K562 (cell line): ENCODE measurements around the gene LMBR1L. TPM values are rescaled to one million over a fixed set of nuclear protein-coding genes. Genes with fewer than 3 reads are reported as not detected.
A peak's percentile ranks its signal among the peaks of the same experiment; 100 is the strongest.

Experiments
- BCL6 ChIP-seq: fragments of 250-450 bp; sonication (Bioruptor Pico); IDR thresholded peaks from 2 replicates; pipeline ENCODE4 v1.4.0; 2020
- CBX8 ChIP-seq: fragments of 200-600 bp; sonication (generic); IDR thresholded peaks from 2 replicates; pipeline ENCODE4 v1.6.1; 2012; ENCODE audit warnings: borderline replicate concordance, mixed run types, low read depth, mild to moderate bottlenecking, moderate library complexity, mixed read lengths, low read length, control low read depth, inconsistent platforms; ENCODE audit not compliant: poor library complexity, severe bottlenecking; ENCODE audit errors: extremely low read depth
- E2F3 ChIP-seq: fragments of 250-450 bp; sonication (Bioruptor Pico); IDR thresholded peaks from 2 replicates; pipeline ENCODE4 v1.4.0; 2020; ENCODE audit warnings: mild to moderate bottlenecking
- EP400 ChIP-seq: fragments of 450-650 bp; IDR thresholded peaks from 2 replicates; pipeline ENCODE4 v1.6.1; 2017; ENCODE audit warnings: antibody characterized with exemption, mild to moderate bottlenecking, moderate library complexity
- EZH2 ChIP-seq: IDR thresholded peaks from 2 replicates; pipeline ENCODE4 v1.6.1; 2012; ENCODE audit warnings: low read depth, mild to moderate bottlenecking, inconsistent platforms, low read length, borderline replicate concordance
- HNRNPK ChIP-seq: fragments of 200-400 bp; formaldehyde crosslinking; IDR thresholded peaks from one replicate; pipeline ENCODE4 v1.6.1; 2018; ENCODE audit warnings: mild to moderate bottlenecking, low read depth, low read length; ENCODE audit not compliant: poor library complexity, severe bottlenecking
- HNRNPLL ChIP-seq: fragments of 200-400 bp; formaldehyde crosslinking; IDR thresholded peaks from 2 replicates; pipeline ENCODE4 v1.6.1; 2017; ENCODE audit warnings: low read length, low read depth, mild to moderate bottlenecking; ENCODE audit not compliant: poor library complexity, severe bottlenecking
- MTA1 ChIP-seq: fragments of 450-650 bp; IDR thresholded peaks from 2 replicates; pipeline ENCODE4 v1.6.1; 2017; ENCODE audit warnings: borderline replicate concordance
- POLR2B ChIP-seq: fragments of 450-650 bp; IDR thresholded peaks from 2 replicates; pipeline ENCODE4 v1.6.1; 2018; ENCODE audit warnings: low read depth; ENCODE audit not compliant: partially characterized antibody
- RBM14 ChIP-seq: fragments of 200-400 bp; formaldehyde crosslinking; IDR thresholded peaks from 2 replicates; pipeline ENCODE4 v1.6.1; 2018; ENCODE audit warnings: low read depth, mild to moderate bottlenecking, low read length, moderate library complexity, borderline replicate concordance; ENCODE audit not compliant: insufficient read depth
- RFX7 ChIP-seq: fragments of 250-450 bp; sonication (Bioruptor Pico); IDR thresholded peaks from 2 replicates; pipeline ENCODE4 v1.5.1; 2021; ENCODE audit warnings: mild to moderate bottlenecking
- SIN3A ChIP-seq, 2 experiments: fragments of 150-350 bp in 1 of 2; IDR thresholded peaks; 2 replicates each; pipeline ENCODE4 v1.6.1; 2011 to 2016; ENCODE audit warnings: borderline replicate concordance in 2 of 2, low read depth in 2 of 2, low read length in 2 of 2, mild to moderate bottlenecking in 2 of 2, moderate library complexity in 2 of 2; ENCODE audit not compliant: control insufficient read depth in 1 of 2
- SMC3 ChIP-seq: conservative IDR thresholded peaks from 2 replicates; pipeline ENCODE4 v1.6.1; 2011; ENCODE audit warnings: low read depth, low read length, improper control_type of control experiment; ENCODE audit not compliant: insufficient read depth
- TAF9B ChIP-seq: fragments of 450-650 bp; IDR thresholded peaks from 2 replicates; pipeline ENCODE4 v1.6.1; 2018; ENCODE audit warnings: mild to moderate bottlenecking; ENCODE audit not compliant: partially characterized antibody
- TBL1XR1 ChIP-seq, 2 experiments: IDR thresholded peaks; 2 replicates each; pipeline ENCODE4 v1.6.1; 2012; ENCODE audit warnings: improper control_type of control experiment in 2 of 2, low read length in 2 of 2, mild to moderate bottlenecking in 1 of 2
- ZFX ChIP-seq: sonication (generic); formaldehyde crosslinking; IDR thresholded peaks from 2 replicates; pipeline ENCODE4 v1.8.0; 2022; ENCODE audit warnings: mild to moderate bottlenecking, missing genetic modification reagents, moderate library complexity
- polyA plus RNA-seq, 8 experiments: library from polyadenylated mRNA; depleted of rRNA in 4 of 8; stranded (reverse) in 5 of 8; unstranded in 3 of 8; fragments of >200 nt; fragmentation: Nextera tagmentation in 2 of 8; fragmentation: Illumina TruSeq in 1 of 8; extraction: Ambion mirVana in 2 of 8; extraction: Trizol in 1 of 8; gene quantifications; 2 replicates each; pipeline versions ENCODE4 v1.2.1 to v1.2.3, GENCODE V29; 2011 to 2014; ENCODE audit warnings: inconsistent platforms in 1 of 8, missing spikeins in 1 of 8
- total RNA-seq, 7 experiments: library from RNA; depleted of rRNA in 6 of 7; stranded (reverse); fragments of >200 nt in 6 of 7; fragmentation: Illumina TruSeq in 2 of 7; extraction: Trizol in 2 of 7; gene quantifications; 2 replicates each; pipeline versions ENCODE4 v1.2.1 to v1.2.3, GENCODE V29; 2011 to 2021; ENCODE audit warnings: low replicate concordance in 1 of 7
- TF ChIP-seq, protein P1 (sequence below): fragments of 450-650 bp; IDR thresholded peaks from 2 replicates; pipeline ENCODE4 v1.6.1; 2016; ENCODE audit warnings: missing biosample characterization, missing genetic modification characterization
- TF ChIP-seq, protein P2 (sequence below): sonication (generic); formaldehyde crosslinking; IDR thresholded peaks from 2 replicates; pipeline ENCODE4 v1.8.0; 2022; ENCODE audit warnings: mild to moderate bottlenecking, missing genetic modification reagents
- TF ChIP-seq, protein P3 (sequence below): fragments of 450-650 bp; IDR thresholded peaks from 2 replicates; pipeline ENCODE4 v1.6.1; 2016
- TF ChIP-seq, protein P4 (sequence below), 2 experiments: fragments of 450-650 bp in 1 of 2; IDR thresholded peaks; 2 replicates each; pipeline ENCODE4 v1.6.1; 2011 to 2017; ENCODE audit warnings: low read depth in 2 of 2, antibody characterized with exemption in 1 of 2, borderline replicate concordance in 1 of 2, low read length in 1 of 2, mild to moderate bottlenecking in 1 of 2, mixed read lengths in 1 of 2; ENCODE audit not compliant: control insufficient read depth in 1 of 2

The LMBR1L gene
- total and polyA plus RNA-seq, 9 of the 15 experiments (the other 6 are each of a cell fraction or from before 2014, with no cell fraction given) = 2.5 to 57.0 (median 31.1) TPM

DNA sequence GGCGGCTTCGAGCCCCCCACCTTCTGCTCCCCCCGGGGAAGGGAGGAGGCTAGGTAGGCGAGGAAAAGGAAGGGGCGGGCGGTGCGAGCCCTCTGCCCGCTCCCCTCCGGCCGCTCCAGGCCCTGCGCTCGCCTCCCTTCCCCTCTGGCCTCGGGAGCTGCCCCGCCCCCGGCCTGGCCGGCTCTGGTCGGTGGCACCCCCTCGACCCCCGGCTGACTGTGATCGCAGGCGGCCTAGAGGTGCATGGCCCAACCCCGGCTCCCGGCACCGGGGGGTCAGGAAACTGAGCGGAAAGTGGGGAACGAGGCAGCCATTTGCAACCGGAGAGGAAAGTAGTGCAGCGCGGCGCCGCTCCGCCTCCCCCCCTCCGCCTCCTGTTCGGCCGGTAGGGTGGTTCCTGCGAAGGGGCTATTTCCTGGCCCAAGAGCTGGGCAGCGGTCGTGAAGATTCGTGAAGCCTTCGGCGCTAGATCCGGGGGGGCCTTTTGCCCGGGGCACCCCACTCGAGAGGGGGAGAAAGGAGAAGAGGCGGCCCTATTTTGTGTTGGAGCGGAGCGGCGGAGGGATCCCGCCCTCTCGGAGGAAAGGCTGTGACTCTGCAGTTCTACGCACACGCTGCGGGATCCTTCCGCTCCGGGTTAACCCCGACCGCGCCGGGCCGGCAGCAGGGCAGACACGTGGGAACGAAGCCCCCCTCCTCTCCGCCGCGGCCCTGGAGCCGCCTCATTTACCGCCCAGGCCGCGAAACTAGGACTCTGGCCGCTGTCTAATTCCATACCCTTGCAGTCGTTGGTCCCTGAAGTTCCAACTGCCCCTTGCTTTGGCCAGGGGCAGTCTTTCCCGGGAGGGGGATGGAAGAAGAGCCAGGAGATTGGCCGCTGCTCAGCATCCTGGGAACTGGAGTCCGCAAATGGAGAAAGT is 50.1 kb downstream of the LMBR1L start, which contains the start of gene KMT2D (continued):
- TF ChIP-seq, protein P1, sequence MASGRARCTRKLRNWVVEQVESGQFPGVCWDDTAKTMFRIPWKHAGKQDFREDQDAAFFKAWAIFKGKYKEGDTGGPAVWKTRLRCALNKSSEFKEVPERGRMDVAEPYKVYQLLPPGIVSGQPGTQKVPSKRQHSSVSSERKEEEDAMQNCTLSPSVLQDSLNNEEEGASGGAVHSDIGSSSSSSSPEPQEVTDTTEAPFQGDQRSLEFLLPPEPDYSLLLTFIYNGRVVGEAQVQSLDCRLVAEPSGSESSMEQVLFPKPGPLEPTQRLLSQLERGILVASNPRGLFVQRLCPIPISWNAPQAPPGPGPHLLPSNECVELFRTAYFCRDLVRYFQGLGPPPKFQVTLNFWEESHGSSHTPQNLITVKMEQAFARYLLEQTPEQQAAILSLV (tag) = no peak
- TF ChIP-seq HNRNPLL (peak; percentile 57), E2F3 (CRISPR knock-in tag) (no peak; the same call in 1 of the 2 replicates), BCL6 (CRISPR knock-in tag) (no peak), SMC3 (no peak; the same call in 1 of the 2 replicates), RFX7 (CRISPR knock-in tag) (no peak), HNRNPK (no peak), CBX8 (no peak), TAF9B (peak; percentile 98), EZH2 (no peak), POLR2B (peak; percentile 69), ZFX (CRISPR knock-in tag) (peak; percentile 86), MTA1 (peak; percentile 62; the same call in 1 of the 2 replicates), RBM14 (no peak), TBL1XR1 (IDR thresholded peaks at IDR 0.05; ENCODE audit: low read length in 2 of 2) (0 out of 4 replicates have a peak, but pooled peaks of 1 of the 2 experiments have one; percentile 76), SIN3A (IDR thresholded peaks at IDR 0.05; ENCODE audit: borderline replicate concordance in 2 of 2, control insufficient read depth in 1 of 2, low read depth in 2 of 2, low read length in 2 of 2) (peak; percentile 90 to 96; a peak in 3 of 4 replicates), EP400 (peak; percentile 99)
- TF ChIP-seq, protein P2, sequence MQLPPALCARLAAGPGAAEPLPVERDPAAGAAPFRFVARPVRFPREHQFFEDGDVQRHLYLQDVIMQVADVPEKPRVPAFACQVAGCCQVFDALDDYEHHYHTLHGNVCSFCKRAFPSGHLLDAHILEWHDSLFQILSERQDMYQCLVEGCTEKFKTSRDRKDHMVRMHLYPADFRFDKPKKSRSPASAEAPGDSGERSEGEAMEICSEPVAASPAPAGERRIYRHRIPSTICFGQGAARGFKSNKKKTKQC (CRISPR knock-in tag) = peak; percentile 91
- TF ChIP-seq, protein P3, sequence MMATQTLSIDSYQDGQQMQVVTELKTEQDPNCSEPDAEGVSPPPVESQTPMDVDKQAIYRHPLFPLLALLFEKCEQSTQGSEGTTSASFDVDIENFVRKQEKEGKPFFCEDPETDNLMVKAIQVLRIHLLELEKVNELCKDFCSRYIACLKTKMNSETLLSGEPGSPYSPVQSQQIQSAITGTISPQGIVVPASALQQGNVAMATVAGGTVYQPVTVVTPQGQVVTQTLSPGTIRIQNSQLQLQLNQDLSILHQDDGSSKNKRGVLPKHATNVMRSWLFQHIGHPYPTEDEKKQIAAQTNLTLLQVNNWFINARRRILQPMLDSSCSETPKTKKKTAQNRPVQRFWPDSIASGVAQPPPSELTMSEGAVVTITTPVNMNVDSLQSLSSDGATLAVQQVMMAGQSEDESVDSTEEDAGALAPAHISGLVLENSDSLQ = no peak
- TF ChIP-seq, protein P4, sequence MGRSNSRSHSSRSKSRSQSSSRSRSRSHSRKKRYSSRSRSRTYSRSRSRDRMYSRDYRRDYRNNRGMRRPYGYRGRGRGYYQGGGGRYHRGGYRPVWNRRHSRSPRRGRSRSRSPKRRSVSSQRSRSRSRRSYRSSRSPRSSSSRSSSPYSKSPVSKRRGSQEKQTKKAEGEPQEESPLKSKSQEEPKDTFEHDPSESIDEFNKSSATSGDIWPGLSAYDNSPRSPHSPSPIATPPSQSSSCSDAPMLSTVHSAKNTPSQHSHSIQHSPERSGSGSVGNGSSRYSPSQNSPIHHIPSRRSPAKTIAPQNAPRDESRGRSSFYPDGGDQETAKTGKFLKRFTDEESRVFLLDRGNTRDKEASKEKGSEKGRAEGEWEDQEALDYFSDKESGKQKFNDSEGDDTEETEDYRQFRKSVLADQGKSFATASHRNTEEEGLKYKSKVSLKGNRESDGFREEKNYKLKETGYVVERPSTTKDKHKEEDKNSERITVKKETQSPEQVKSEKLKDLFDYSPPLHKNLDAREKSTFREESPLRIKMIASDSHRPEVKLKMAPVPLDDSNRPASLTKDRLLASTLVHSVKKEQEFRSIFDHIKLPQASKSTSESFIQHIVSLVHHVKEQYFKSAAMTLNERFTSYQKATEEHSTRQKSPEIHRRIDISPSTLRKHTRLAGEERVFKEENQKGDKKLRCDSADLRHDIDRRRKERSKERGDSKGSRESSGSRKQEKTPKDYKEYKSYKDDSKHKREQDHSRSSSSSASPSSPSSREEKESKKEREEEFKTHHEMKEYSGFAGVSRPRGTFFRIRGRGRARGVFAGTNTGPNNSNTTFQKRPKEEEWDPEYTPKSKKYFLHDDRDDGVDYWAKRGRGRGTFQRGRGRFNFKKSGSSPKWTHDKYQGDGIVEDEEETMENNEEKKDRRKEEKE (IDR thresholded peaks at IDR 0.05; ENCODE audit: borderline replicate concordance in 1 of 2, control insufficient read depth in 1 of 2, low read depth in 2 of 2, low read length in 1 of 2) = no peak
